HG03432 (cell line): ENCODE measurements around the gene MAN1B1.
A peak's percentile ranks its signal among the peaks of the same experiment; 100 is the strongest.
"Not testable (repeated sequence)": the region's sequence is repeated elsewhere in the genome, so short reads cannot be mapped to it uniquely, and the experiment has no call there.

Experiments used
- ATAC-seq: cut with Tn5 transposase; IDR thresholded peaks from one replicate; pipeline ENCODE4 v1.9.1; 2021; ENCODE audit warnings: mild to moderate bottlenecking, moderate library complexity; ENCODE audit not compliant: unreplicated experiment

The MAN1B1 gene

DNA sequence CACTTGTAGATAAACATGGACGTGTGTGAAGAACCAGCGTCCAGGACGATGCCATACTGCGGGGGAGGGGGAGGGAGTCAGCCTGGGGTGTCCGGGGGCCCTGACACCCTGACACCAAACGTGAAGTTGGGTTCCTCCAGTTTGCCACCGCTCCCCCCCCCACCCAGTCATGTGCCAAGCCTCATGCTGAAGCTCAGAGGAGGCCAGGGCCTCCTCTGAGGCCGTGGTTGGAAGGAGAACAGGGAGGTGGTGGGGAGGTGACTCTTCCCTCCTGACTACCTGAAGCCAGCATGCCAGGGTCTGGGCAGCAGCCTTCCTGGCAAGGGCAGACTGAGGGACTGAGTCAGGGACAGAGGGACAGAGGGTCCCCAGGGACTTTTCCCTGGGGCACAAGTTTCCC, 34.5 kb upstream of the MAN1B1 start:
- ATAC-seq = no peak

DNA sequence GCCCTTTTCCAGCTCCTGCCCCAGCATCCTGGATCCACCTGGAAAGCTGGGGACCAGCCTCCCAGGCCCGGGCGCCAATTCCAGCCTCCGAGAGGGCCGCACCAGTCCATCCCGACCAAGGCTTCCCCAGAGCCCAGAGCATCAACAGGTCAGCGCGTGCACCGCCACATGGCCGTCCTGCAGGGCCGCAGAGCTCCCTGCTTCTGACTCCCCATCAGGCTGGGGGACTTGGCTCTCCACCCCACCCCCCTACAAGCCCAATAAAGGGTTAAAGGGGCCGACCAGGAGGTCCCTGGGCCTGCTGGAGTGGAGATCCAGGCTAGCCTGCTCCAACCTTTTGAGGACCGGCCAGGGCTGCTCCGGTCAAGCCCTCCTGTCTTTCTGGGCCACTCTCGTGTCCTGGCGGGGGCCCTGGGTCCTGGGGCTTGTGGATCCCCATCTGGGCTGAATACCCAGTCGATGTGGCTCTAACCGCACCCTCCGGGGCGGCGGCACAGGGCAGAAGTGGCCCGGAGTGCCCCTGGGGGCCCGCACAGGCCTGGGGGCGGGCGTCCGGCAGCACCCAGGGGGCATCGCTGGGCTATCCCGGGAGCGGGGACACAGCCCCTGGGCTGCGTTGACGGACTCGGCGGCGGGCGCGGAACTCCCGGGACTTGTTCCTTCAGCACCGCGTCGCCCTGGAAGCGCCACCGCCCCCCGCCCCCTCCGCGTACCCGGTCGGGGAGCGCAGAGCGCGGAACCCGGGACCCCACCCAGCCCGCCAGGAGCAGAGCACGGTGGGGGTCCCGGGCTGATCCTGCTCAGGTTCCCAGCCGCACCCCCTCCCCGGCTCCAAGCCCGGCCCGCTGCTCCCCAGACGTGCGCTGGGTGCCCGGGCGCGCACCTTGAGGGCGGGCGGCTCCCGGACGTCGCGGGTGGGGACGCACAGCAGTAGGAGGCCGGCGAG, 33.5 kb upstream of the MAN1B1 start:
- ATAC-seq = no peak

DNA sequence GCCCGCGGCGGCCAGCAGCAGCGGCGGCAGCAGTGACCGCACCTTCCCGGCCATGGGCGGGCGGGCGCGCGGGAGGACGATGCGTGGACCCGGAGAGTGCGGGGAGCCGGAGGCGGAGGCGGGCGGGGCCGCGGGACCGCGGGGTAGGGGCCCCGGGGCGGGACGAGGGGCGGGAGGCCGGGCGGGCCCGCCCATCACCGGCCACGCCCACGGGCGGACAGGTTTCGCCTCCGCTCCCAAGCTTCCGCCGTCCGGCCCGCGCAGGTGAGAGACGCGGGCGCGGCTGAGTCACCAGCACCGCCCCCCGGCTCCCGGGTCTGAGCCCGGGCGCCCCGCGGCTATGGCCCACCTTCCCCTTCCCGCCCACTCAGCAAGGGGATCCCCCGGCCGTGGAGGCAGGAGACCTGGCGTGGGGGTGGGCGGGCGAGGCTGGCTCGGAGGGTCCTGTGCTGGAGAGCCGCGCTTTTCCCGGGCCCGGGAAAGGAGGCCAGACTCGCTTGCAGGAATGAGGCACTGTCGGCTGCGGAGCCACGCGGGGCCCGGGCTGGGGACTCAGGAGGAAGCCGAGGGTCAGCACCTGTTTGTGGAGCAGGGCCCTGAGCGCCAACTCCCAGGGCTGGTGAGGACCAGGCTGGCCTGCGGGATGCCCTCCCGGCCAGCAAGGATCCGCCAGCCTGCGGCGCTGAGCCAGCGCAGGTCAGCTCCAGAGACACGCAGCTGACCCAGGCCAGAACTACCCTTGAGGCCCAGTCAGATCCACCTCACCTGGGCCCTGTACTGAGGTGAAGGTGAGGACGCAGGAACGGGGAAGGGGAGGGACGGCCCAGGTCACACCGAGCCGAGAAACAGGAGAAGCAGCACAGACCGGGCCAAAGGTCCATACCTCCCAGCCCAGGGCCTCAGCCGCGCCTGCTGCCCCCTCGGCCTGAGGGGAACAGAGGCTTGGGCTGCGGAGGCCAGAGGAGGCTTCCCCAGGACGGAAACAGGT, 32.5 kb upstream of the MAN1B1 start, which contains the start of gene ENTPD2:
TSS of gene ENTPD2 (minus strand) at position 118 of the 988 bp plus-strand sequence. CDS start at position 54, 64 bp downstream.
- ATAC-seq = no peak

DNA sequence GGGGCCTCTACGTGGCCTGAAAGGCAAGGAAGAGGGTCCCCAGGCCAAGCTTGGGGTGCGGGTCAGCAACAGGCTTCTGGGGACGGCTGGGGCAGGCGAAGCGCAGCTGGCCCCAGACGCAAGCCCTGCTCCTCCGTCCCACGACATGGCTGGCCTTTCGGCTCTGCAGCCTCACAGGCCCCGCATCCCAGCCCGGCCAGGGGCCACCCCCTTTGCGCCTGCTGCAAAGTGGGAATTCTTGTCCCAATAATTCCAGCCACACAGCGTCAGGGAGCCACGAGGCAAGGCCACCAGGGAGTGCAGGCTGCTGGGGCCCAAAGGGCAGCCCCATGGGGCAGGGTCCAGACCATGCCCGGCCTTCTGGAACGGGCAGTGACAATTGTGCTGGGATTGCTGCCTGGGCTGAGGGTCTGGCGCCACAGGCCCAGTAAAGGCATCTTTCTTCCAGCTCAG, 31.8 kb upstream of the MAN1B1 start:
- no peak for ATAC-seq

DNA sequence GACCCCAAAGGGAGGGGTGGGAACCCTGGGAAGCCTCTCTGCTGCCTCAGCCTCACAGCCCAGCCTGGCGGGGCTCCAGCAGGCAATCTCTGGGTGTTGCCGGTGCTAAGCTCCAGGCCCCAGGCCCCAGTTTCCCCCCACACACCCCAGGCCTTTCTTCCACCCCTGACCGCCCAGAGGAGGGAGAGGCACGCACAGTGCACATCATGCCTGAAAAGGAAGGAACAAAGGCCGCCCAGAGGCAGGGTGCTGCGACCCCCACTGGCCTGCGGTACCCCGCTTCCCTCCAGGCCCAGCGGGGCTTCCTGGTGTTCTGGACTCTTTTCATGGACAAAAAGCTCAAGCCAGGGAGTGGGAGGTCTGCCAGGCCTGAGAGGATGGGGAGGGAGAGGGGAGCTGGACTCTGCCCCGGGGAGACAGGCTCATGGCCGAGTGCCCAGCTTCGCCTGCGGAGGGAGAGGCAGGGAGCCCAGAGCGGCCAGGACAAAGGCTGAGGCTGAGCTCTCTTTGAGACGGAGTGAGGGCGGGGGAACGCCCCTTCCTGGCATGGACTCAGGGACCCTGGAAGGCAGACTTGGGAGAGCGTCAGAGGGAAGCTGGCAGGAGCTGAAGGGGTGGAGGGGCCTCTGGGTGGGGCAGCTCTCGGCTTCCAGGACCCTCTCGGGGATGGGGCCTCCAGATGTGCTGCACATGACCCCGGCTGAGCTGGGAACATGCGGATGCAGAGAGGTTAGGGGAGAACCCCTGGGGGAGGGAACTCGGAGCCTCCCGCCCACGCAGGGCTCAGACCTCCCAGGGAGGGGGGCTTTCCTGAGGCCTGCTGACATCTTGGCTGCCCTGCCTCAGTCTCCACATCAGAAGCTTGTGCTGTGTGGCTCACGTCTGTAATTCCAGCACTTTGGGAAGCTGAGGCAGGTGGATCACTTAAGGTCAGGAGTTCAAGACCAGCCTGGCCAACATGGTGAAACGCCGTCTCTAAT, 31.1 kb upstream of the MAN1B1 start:
- no peak for ATAC-seq

GRCh38 chr9:137056739-137057415, 29.9 kb upstream of the MAN1B1 start:
- no peak for ATAC-seq

GRCh38 chr9:137057545-137057944, 29.2 kb upstream of the MAN1B1 start:
- ATAC-seq = no peak

GRCh38 chr9:137058521-137059234, 28.1 kb upstream of the MAN1B1 start:
- ATAC-seq = no peak

DNA sequence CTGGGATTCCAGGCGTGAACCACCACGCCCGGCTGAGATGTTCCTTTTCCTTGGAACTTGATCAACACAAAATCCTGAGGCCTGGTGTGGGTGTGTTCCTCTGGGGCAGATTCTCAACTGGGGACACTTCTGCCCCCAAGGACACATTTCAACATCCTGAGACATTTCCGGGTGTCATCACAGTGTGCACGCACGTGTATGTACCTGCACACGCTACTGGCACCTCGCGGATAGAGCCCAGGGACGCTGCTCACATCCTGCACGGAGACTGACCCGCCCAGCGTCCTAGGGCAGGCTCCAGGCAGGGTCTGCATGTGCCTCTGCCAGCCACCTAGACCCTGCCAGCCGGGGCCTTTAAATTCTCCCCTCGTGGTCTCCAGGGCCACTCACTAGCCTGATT, 24.4 kb upstream of the MAN1B1 start:
- ATAC-seq = no peak

GRCh38 chr9:137062798-137063197, 24.0 kb upstream of the MAN1B1 start:
- not testable (repeated sequence) for ATAC-seq

DNA sequence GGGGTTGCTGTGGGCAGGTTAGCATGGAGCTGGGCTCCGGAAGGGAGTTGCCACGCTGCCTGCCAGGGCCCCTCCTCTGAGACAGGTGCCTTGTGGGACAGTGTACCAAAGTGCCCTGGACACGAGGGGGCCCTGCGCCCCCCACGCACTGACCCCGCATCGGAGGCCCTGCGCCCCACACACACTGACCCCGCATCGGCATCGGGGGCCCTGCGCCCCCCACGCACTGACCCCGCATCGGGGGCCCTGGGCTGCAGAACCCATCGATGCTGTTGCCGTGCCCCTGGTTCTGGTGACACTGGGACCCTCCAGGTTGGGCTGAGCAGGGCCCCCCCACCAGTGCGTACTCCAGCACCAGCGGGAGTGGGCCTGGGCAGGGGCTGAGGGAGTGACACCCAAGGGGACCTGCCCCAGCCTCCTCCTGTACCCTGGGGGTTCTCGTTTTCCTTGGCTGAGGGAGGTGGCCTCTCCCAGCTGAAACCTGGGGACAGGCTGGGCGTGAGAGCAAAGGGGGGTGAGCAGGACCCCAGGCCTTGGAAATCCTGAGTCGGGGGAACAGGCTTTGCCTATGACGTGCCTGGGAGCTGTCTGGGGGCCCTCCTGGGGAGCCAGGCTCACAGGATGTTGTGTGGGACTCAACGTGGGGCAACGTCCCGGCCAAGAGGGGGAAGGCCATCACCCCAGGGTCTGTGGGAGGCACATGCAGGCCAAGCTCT, 23.3 kb upstream of the MAN1B1 start:
- ATAC-seq = no peak

DNA sequence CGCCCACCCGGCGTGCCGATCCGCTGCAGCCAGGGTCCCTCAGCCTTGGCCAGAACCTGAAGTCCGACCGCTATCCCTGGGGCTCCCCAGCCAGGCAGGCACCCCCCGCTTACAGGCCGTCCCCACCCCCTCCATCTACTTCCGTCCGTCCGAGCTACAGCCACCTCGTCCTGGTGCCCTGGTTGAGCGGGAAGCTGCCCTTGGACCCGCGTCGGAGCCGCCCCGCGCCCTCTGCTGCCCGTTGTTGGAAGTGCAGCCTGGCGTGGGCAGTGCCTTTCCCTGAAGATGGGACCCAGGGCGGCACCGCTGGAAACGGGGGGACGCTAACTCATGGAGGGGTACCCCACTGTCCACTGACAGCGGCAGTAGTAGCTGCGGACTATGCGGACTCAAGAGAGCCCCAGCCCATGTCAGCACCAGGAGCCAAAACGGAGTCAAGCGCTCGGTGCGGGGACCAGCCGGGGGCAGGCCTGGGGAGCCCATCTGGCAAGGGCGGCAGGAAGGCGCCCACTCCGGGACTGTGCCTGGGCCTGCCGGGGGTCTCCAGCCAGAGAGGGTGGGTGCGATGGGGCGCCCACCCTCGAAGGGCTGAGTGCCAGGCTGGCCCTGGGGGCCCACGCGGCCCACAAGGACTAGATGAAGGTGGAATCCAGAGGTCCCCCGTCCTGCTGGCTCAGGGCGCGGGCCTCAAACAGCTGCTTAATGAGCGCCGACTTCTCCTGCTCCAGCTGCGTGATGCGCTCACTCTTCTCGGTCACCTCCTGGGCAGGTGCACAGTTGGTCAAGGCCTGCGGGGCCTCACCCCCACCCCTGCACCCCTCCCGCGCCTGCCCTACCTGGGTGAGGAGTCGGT, 22.5 kb upstream of the MAN1B1 start:
- no peak for ATAC-seq

DNA sequence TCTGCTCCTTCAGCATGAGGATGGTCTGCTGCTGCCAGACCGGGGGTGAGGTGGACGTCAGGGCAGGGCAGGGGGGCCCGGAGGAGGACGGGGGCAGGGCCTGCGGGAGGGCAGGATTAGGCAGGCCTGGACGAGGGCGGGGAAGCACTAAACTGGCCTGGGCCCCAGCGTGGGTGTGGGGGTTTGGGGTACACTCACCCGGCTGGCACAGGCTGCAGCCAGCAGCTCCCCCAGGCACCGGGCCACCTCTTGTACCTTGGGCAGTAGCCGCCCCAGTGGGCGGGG, 22.0 kb upstream of the MAN1B1 start:
- no peak for ATAC-seq

GRCh38 chr9:137065336-137065967, 21.3 kb upstream of the MAN1B1 start:
- no peak for ATAC-seq

GRCh38 chr9:137066096-137066861, 20.5 kb upstream of the MAN1B1 start:
- no peak for ATAC-seq

DNA sequence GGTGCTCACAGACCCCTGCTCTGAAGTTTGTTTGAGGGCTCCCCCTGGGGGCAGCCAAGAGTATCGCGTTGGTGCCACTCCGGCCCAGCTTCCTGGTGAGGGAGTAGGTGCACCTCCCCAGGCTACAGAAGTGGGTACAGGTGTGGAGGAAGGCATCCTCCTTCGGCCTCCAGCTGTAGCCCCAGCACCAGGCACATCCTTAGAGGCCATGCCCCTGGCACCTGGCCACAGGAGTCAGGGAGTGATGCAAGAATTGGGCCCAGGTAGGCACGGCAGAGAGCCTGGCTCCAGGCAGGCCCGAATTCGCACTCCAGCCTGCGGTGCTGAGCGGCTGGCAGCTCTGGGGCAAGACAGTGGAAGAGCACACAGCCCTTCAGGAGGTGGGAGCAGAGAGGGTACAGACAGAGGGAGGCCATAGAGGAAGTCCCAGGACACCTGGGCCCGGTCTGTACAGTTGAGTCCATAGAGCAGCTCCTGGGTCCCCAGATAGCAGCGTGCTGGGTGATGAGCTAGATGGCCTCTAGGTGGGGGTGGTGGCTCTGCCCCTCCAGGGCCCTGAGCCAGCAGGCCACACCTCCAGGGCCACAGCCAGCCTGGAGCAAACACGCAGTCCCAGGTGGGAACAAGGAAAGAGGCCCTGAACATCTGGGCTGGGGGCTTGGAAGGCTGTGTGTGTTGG, 18.8 kb upstream of the MAN1B1 start:
- ATAC-seq = peak; percentile 40
